Measurements from ENCODE around the gene OR56A5.

OR56A5 gene

DNA sequence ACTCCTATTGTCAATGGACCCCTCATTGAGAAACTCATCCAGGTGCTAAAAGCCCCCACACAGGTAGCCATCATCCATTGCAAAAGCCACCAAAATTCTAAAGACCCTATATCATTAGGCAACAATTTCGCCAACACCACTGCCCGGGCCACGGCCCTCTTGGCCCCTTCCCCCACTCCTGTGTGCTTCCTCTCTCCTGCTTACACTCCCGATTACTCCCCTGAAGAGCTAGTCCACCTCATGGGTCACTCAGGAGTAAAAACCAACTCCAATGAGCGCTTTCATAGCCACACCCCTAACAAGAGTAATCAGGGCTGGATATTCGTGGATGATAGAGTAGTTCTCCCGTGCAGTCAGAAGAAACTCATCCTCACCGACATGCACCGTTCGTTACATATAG lies 35.2 kb downstream of the OR56A5 start:
- DNase-seq = no peak

DNA sequence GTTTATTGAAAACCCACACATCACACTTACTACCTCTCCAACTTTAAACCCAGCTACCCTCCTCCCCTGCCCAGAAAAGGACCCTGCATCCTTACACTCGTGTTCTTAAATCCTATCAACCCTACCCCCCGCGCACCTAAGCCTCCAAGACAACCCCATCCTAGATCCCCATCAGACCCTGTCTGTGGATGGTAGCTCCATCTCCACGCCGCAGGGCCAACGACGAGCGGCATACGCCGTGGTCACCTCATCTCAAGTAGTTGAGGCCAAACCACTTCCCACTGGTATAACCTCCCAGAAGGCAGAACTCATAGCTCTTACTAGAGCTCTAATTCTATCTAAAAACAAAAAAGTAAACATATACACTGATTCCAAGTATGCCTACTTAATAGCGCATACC lies 35.6 kb downstream of the OR56A5 start:
- DNase-seq = no peak

DNA sequence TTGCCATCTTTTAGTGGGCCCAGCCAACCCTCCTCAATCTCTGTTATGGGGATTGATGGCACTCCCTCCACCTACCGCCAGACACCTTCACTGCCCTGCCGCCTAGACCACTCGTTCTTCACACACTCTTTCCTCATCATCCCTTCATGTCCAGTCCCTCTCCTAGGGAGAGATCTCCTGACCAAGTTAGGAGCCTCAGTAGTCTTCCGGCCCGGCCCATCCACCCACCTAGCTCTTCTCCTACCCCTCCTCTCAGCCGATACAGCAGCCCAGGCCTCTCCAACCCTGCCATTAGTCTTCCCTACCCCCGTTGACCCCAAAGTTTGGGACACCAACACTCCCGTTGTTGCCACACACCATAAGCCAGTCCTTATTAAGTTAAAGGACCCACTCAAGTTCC lies 37.2 kb downstream of the OR56A5 start:
- no peak for DNase-seq

DNA sequence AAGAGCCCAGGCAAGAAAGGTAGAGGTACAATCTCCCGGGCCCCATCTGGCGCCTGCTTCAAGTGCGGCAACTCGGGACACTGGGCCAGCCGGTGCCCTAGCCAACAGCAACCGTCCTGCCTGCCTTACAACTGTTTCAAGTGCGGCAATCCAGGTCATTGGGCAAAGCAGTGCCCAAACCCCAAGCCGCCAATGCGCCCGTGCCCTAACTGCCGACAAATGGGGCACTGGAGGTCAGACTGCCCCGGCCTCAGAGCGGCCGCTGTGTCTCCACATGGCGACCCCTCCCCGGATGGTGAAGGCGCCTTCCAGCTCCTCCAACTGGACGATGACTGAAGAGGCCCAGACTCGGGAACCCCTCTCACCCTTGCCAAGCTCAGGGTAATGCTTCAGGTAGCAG lies 37.7 kb downstream of the OR56A5 start:
- DNase-seq = no peak

- DNase-seq = no peak
Observed at GRCh38 chr11:5929571-5930368, 38.5 kb downstream of the OR56A5 start.

DNA sequence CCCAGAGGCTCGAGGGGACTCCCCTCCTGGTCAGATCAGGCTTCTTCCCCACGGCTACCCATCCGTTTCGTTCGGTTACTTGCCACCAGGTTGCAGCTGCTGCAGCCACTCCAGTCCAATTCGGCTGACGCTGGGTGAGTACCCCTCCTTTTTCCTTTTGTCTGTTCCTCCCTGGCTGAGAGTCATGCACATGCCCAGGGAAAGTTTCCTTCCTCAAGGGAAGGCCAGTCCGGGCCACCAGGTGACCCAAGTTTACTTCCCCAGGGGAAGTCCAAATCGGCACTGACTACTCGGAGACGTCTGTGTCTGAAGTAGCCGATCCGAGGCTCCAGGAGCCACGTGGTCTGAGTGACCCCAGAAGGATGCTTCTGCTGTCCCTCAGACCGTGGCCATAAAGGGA lies 39.5 kb downstream of the OR56A5 start:
- DNase-seq = no peak

- no peak for DNase-seq
Observed at GRCh38 chr11:5928271-5928670, 40.0 kb downstream of the OR56A5 start.

- DNase-seq = no peak
Observed at GRCh38 chr11:5923794-5924193, 44.5 kb downstream of the OR56A5 start.

DNA sequence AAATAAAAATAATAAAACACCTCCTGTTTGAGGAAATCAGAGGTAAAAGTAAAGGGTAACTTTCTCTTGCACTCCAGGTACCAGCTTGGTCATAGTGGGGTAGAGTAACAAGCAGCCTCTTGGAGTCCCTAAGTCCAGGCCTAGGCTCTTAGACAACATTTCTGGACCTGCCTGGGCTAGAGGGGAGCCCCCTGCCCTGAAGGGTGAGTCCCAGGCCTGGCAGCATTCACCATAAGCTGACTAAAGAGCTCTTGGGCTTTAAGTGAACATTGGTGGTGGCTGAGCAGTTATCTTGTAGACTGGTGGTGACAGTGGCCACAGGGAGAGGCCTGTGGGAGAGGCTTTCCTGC lies 44.9 kb downstream of the OR56A5 start:
- no peak for DNase-seq

- DNase-seq = no peak
Observed at GRCh38 chr11:5922749-5923426, 45.4 kb downstream of the OR56A5 start.
